Ishikawa (cell line): ENCODE results near the gene CACNA2D3.

Experiments
- CEBPB ChIP-seq: IDR thresholded peaks from 2 replicates; pipeline ENCODE4 v1.6.1; 2012
- CREB1 ChIP-seq: IDR thresholded peaks from 2 replicates; pipeline ENCODE4 v1.6.1; 2012; ENCODE audit warnings: low read depth
- EGR1 ChIP-seq: IDR thresholded peaks from 2 replicates; pipeline ENCODE4 v1.6.1; 2012
- EP300 ChIP-seq: IDR thresholded peaks from 2 replicates; pipeline ENCODE4 v1.6.1; 2012; ENCODE audit warnings: borderline replicate concordance
- FOXM1 ChIP-seq: IDR thresholded peaks from 2 replicates; pipeline ENCODE4 v1.6.1; 2012; ENCODE audit warnings: low read depth, borderline replicate concordance
- MAX ChIP-seq: IDR thresholded peaks from 2 replicates; pipeline ENCODE4 v1.6.1; 2012
- NFIC ChIP-seq: IDR thresholded peaks from 2 replicates; pipeline ENCODE4 v1.6.1; 2012
- RAD21 ChIP-seq: IDR thresholded peaks from 2 replicates; pipeline ENCODE4 v1.6.1; 2012; ENCODE audit warnings: low read depth
- TAF1 ChIP-seq: IDR thresholded peaks from 2 replicates; pipeline ENCODE4 v1.6.1; 2012; ENCODE audit warnings: low read depth, mild to moderate bottlenecking
- TCF12 ChIP-seq: IDR thresholded peaks from 2 replicates; pipeline ENCODE4 v1.6.1; 2012; ENCODE audit warnings: low read depth
- TEAD4 ChIP-seq: IDR thresholded peaks from 2 replicates; pipeline ENCODE4 v1.6.1; 2012
- YY1 ChIP-seq: IDR thresholded peaks from 2 replicates; pipeline ENCODE4 v1.6.1; 2012; ENCODE audit warnings: low read depth
- ZBTB7A ChIP-seq: IDR thresholded peaks from 2 replicates; pipeline ENCODE4 v1.6.1; 2012; ENCODE audit warnings: low read depth
- TF ChIP-seq, protein P1 (sequence below): IDR thresholded peaks from 2 replicates; pipeline ENCODE4 v1.6.1; 2012
- TF ChIP-seq, protein P2 (sequence below): IDR thresholded peaks from 2 replicates; pipeline ENCODE4 v1.6.1; 2012; ENCODE audit warnings: low read depth, mild to moderate bottlenecking

Gene CACNA2D3

DNA sequence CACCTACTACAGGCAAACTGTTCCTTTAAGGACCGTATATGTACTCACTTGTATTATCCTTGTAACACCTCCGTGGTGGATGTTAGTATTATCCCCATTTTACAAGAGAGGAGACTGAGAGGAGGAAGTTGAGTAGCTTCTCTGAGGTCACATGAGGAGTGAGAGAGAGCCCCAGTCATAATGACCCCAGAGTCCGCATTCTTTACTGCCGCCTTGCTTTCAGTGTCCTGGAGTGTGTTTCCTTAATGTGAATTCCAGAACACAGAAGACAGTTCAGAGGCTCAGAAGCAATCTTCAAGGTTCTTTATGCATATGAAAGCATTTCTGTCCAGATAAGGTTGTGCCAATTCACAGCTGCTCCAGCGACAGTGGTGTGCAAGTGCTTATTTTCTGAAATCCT lies 199.2 kb downstream of the CACNA2D3 start:
- TF ChIP-seq EP300, result no peak
- TF ChIP-seq NFIC, result no peak
- TF ChIP-seq ZBTB7A, result no peak
- TF ChIP-seq TCF12, result no peak
- TF ChIP-seq TAF1, result no peak
- TF ChIP-seq, protein P1, sequence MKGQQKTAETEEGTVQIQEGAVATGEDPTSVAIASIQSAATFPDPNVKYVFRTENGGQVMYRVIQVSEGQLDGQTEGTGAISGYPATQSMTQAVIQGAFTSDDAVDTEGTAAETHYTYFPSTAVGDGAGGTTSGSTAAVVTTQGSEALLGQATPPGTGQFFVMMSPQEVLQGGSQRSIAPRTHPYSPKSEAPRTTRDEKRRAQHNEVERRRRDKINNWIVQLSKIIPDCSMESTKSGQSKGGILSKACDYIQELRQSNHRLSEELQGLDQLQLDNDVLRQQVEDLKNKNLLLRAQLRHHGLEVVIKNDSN, result no peak
- TF ChIP-seq EGR1, result no peak
- no peak for TF ChIP-seq RAD21
- TF ChIP-seq FOXM1, result no peak
- TF ChIP-seq YY1, result no peak
- TF ChIP-seq CEBPB, result no peak
- TF ChIP-seq CREB1, result no peak
- no peak for TF ChIP-seq TEAD4

DNA sequence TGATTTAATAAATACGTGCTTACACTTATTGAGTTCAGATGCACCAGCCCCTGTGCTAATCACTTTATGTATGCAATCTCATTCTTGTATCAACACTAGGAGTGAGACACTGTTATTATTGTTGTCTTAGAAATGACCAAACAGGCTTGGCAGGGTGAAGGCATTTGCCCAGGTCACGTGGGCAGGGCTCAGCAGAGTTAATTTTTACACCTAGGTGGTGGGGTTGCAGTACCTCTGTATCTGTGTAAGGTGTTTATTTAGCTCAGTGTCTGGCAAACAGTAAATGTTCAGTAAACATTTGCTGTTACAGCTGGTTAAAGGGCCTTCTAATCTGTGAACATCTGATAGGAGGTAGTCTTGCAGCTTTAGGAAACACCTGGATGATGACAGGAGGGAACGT lies 200.0 kb downstream of the CACNA2D3 start:
- TF ChIP-seq EP300 (no peak), MAX (no peak), YY1 (no peak), FOXM1 (no peak)
- TF ChIP-seq, protein P1, result 0 out of 2 replicates have a peak, but pooled peaks have one; percentile 39

DNA sequence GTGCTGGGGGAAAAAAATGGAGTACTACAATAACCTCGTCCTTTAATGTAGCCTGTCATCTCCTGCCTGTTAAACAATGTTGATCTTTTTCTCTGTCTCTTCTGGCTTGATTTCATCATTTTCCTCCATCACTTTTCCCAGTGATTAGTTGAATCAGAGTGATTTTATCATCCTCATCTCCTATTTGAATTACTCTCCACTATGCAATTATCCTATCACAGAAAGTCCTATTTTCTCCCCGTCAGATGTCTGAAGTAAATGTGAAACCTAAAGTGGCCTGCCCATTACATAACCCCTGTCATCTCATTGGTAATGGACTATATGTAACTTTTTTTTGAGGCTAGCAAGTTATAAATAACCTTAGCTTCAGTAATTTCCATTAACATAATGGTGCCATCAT lies 201.8 kb downstream of the CACNA2D3 start:
- TF ChIP-seq, protein P1, result no peak
- TF ChIP-seq ZBTB7A, result no peak
- TF ChIP-seq TEAD4, result no peak
- TF ChIP-seq FOXM1, result no peak
- no peak for TF ChIP-seq EP300
- no peak for TF ChIP-seq NFIC
- no peak for TF ChIP-seq CREB1
- no peak for TF ChIP-seq CEBPB
- no peak for TF ChIP-seq MAX
- TF ChIP-seq TAF1, result no peak
- TF ChIP-seq TCF12, result no peak
- TF ChIP-seq YY1, result no peak
- no peak for TF ChIP-seq EGR1
- TF ChIP-seq, protein P2, sequence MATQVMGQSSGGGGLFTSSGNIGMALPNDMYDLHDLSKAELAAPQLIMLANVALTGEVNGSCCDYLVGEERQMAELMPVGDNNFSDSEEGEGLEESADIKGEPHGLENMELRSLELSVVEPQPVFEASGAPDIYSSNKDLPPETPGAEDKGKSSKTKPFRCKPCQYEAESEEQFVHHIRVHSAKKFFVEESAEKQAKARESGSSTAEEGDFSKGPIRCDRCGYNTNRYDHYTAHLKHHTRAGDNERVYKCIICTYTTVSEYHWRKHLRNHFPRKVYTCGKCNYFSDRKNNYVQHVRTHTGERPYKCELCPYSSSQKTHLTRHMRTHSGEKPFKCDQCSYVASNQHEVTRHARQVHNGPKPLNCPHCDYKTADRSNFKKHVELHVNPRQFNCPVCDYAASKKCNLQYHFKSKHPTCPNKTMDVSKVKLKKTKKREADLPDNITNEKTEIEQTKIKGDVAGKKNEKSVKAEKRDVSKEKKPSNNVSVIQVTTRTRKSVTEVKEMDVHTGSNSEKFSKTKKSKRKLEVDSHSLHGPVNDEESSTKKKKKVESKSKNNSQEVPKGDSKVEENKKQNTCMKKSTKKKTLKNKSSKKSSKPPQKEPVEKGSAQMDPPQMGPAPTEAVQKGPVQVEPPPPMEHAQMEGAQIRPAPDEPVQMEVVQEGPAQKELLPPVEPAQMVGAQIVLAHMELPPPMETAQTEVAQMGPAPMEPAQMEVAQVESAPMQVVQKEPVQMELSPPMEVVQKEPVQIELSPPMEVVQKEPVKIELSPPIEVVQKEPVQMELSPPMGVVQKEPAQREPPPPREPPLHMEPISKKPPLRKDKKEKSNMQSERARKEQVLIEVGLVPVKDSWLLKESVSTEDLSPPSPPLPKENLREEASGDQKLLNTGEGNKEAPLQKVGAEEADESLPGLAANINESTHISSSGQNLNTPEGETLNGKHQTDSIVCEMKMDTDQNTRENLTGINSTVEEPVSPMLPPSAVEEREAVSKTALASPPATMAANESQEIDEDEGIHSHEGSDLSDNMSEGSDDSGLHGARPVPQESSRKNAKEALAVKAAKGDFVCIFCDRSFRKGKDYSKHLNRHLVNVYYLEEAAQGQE, result no peak
- no peak for TF ChIP-seq RAD21

DNA sequence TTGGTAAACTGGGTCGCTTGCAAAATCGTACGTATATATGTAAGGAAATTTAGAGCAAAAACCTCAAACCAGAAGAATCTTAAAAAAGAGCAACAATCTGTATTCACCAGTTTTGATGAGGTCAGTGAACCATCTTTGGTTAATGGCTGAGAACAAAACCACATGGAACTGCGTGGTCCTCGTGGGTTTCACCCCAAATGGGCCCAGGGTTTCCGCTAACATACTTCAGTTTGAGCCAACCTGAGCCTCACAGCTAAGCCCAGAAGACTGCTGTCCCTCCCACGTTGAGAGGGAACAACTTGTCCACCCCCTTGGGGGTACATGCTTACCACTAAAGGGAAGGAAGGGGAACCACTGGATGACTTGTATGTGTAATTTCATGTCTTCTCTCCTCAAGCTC lies 204.6 kb downstream of the CACNA2D3 start:
- TF ChIP-seq TCF12 (no peak), TEAD4 (no peak), CEBPB (no peak), EGR1 (no peak), ZBTB7A (no peak), RAD21 (no peak), YY1 (no peak), NFIC (no peak), MAX (no peak), FOXM1 (no peak), TAF1 (no peak), EP300 (no peak), CREB1 (no peak)
- TF ChIP-seq, protein P1, result no peak
- TF ChIP-seq, protein P2, result no peak

- no peak for TF ChIP-seq TCF12
Measured at GRCh38 chr3:54331341-54331740, 209.0 kb downstream of the CACNA2D3 start.

GRCh38 chr3:54337846-54338245 lies 215.5 kb downstream of the CACNA2D3 start:
- TF ChIP-seq, protein P2, result no peak
